ENCODE data around the gene FNDC3A.

DNA sequence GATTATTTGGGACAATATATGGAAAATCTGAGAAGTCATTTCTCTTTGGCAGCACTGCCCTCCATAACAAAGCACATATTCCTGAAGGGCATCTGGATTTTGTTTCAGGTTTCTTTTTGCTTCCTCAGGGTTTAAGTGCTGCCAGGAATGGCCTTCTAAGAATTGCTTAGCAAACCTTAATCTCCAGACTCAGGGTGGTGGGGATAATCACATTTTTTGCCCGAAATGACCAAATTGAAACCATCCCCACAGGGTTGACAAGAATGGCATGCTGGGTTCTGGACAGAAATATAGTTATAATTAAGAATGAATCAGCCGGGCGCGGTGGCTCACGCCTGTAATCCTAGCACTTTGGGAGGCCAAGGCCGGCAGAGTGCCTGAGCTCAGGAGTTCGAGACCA, 265.6 kb downstream of the FNDC3A start:
- TF ChIP-seq, protein P1, sequence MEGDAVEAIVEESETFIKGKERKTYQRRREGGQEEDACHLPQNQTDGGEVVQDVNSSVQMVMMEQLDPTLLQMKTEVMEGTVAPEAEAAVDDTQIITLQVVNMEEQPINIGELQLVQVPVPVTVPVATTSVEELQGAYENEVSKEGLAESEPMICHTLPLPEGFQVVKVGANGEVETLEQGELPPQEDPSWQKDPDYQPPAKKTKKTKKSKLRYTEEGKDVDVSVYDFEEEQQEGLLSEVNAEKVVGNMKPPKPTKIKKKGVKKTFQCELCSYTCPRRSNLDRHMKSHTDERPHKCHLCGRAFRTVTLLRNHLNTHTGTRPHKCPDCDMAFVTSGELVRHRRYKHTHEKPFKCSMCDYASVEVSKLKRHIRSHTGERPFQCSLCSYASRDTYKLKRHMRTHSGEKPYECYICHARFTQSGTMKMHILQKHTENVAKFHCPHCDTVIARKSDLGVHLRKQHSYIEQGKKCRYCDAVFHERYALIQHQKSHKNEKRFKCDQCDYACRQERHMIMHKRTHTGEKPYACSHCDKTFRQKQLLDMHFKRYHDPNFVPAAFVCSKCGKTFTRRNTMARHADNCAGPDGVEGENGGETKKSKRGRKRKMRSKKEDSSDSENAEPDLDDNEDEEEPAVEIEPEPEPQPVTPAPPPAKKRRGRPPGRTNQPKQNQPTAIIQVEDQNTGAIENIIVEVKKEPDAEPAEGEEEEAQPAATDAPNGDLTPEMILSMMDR (conservative IDR thresholded peaks at IDR 0.05): no peak
- no peak for TF ChIP-seq EZH2 (IDR thresholded peaks at IDR 0.05; ENCODE audit: low read depth)

All from PC-9 (cell line).